HCT116 (cell line): ENCODE data around the gene PGGHG. TPM values are rescaled to one million over a fixed set of nuclear protein-coding genes. Genes with fewer than 3 reads are reported as not detected.

Experiments
- ATAC-seq: fragments of 200-7000 bp; cut with Tn5 transposase; 2 replicates; pipeline ENCODE4 v1.9.1; 2020; ENCODE audit warnings: mild to moderate bottlenecking, moderate library complexity
- BruUV-seq: library from RNA; stranded (reverse); fragments of 400-500 nt; replicated peaks from 2 replicates; lab custom pipeline; 2021; lab: Mats Ljungman, UMichigan
- CTCF ChIA-PET: fragments of 300-600 bp; sonication (Branson Sonifier 250); formaldehyde crosslinking; loops from one replicate; lab custom pipeline; 2021; ENCODE audit warnings: antibody characterized with exemption; lab: Charles Lee
- POLR2A ChIA-PET: fragments of 300-600, 350-600 bp; sonication (Branson Sonifier 250); formaldehyde crosslinking; loops from one replicate; lab custom pipeline; 2021; ENCODE audit warnings: antibody characterized with exemption; lab: Charles Lee
- RAD21 ChIA-PET, 2 experiments: fragments of 300-600 bp; sonication (Branson Sonifier 250); formaldehyde crosslinking; loops; one replicate each; lab custom pipeline; 2023; ENCODE audit warnings: low total read pairs in 2 of 2; ENCODE audit not compliant: uncharacterized antibody in 2 of 2, unreplicated experiment in 2 of 2, low non-redundant PET in 1 of 2; lab: Charles Lee
- DNase-seq: peaks from one replicate; pipeline ENCODE4 v3.0.0-alpha.2; 2010; ENCODE audit warnings: low read depth, low spot score
- H2AFZ ChIP-seq: fragments of 200-600 bp; shearing (Covaris generic), sonication (generic); 2 replicates; pipeline ENCODE4 v1.6.1; 2017; ENCODE audit warnings: low read depth, mixed run types, mixed read lengths, antibody characterized with exemption, low read length; ENCODE audit not compliant: poor library complexity, severe bottlenecking
- H3K27ac ChIP-seq: 2 replicates; pipeline ENCODE4 v1.5.1; 2012; ENCODE audit warnings: low read depth, low read length
- H3K27me3 ChIP-seq: fragments of 200-600 bp; sonication (generic); 2 replicates; pipeline ENCODE4 v1.6.1; 2016; ENCODE audit warnings: mixed run types, low read length, mixed read lengths; ENCODE audit not compliant: insufficient read depth
- H3K36me3 ChIP-seq, 2 experiments: fragments of 200-500 bp in 1 of 2; fragments of 200-600 bp in 1 of 2; sonication (Bioruptor generic) in 1 of 2; sonication (generic) in 1 of 2; 2 replicates each; pipeline versions ENCODE4 v1.5.1 to v1.6.1; 2014 to 2016; ENCODE audit warnings: low read length in 2 of 2, inconsistent platforms in 1 of 2, mixed read lengths in 1 of 2, mixed run types in 1 of 2; ENCODE audit not compliant: insufficient read depth in 2 of 2, control insufficient read depth in 1 of 2
- H3K4me1 ChIP-seq, 2 experiments: fragments of 200-600 bp in 1 of 2; sonication (generic) in 1 of 2; 2 replicates each; pipeline versions ENCODE4 v1.5.1 to v1.6.1; 2012 to 2017; ENCODE audit warnings: low read length in 2 of 2, inconsistent platforms in 1 of 2, mild to moderate bottlenecking in 1 of 2, mixed read lengths in 1 of 2, mixed run types in 1 of 2, moderate library complexity in 1 of 2; ENCODE audit not compliant: insufficient read depth in 2 of 2, control insufficient read depth in 1 of 2
- H3K4me2 ChIP-seq: fragments of 200-600 bp; sonication (generic); 2 replicates; pipeline ENCODE4 v1.6.1; 2017; ENCODE audit warnings: mixed run types, low read length, mixed read lengths
- H3K4me3 ChIP-seq, 2 experiments: fragments of 200-600 bp in 1 of 2; sonication (generic) in 1 of 2; replicated peaks in 1 of 2; 2 replicates each; pipeline ENCODE4 v1.5.1; 2011 to 2016; ENCODE audit warnings: low read length in 2 of 2, control low read depth in 1 of 2, low read depth in 1 of 2, mild to moderate bottlenecking in 1 of 2, mixed read lengths in 1 of 2, mixed run types in 1 of 2
- H3K79me2 ChIP-seq: fragments of 200-600 bp; sonication (generic); 2 replicates; pipeline ENCODE4 v1.6.1; 2017; ENCODE audit warnings: mild to moderate bottlenecking, mixed run types, low read length, moderate library complexity, mixed read lengths; ENCODE audit not compliant: insufficient read depth
- H3K9ac ChIP-seq: fragments of 200-600 bp; sonication (generic); 2 replicates; pipeline ENCODE4 v1.6.1; 2016; ENCODE audit warnings: low read length, mixed read lengths
- H3K9me2 ChIP-seq: fragments of 200-600 bp; sonication (generic), shearing (Covaris generic); 2 replicates; pipeline ENCODE4 v1.6.1; 2017; ENCODE audit warnings: mixed run types, mild to moderate bottlenecking, moderate library complexity; ENCODE audit not compliant: insufficient read depth
- H3K9me3 ChIP-seq, 2 experiments: fragments of 200-500 bp in 1 of 2; fragments of 200-600 bp in 1 of 2; sonication (Bioruptor generic) in 1 of 2; sonication (generic) in 1 of 2; 2 replicates each; pipeline ENCODE4 v1.6.1; 2014 to 2017; ENCODE audit warnings: low read length in 2 of 2, mixed read lengths in 2 of 2, inconsistent platforms in 1 of 2, low read depth in 1 of 2, mild to moderate bottlenecking in 1 of 2, mixed run types in 1 of 2, moderate library complexity in 1 of 2; ENCODE audit not compliant: control insufficient read depth in 1 of 2, insufficient read depth in 1 of 2
- H4K20me1 ChIP-seq: fragments of 200-600 bp; sonication (generic), shearing (Covaris generic); 2 replicates; pipeline ENCODE4 v1.6.1; 2017; ENCODE audit warnings: mixed run types, mild to moderate bottlenecking, moderate library complexity; ENCODE audit not compliant: insufficient read depth
- CEBPB ChIP-seq: IDR thresholded peaks from 2 replicates; pipeline ENCODE4 v1.6.1; 2012; ENCODE audit warnings: low read depth
- EZH2 ChIP-seq: fragments of 200-600 bp; sonication (generic); IDR thresholded peaks from 2 replicates; pipeline ENCODE4 v1.6.1; 2017; ENCODE audit warnings: antibody characterized with exemption, mixed run types
- EZH2phosphoT487 ChIP-seq: fragments of 200-600 bp; IDR thresholded peaks from 2 replicates; pipeline ENCODE4 v1.6.1; 2018; ENCODE audit warnings: antibody characterized with exemption, borderline replicate concordance
- FOSL1 ChIP-seq: IDR thresholded peaks from 2 replicates; pipeline ENCODE4 v1.6.1; 2012; ENCODE audit warnings: low read depth
- JUND ChIP-seq: IDR thresholded peaks from 2 replicates; pipeline ENCODE4 v1.6.1; 2012
- MAX ChIP-seq: IDR thresholded peaks from 2 replicates; pipeline ENCODE4 v1.6.1; 2012
- POLR2A ChIP-seq: IDR thresholded peaks from 2 replicates; pipeline ENCODE4 v1.7.0; 2011; ENCODE audit warnings: borderline replicate concordance; ENCODE audit not compliant: insufficient read depth, insufficient read length; ENCODE audit errors: extremely low read depth
- RAD21 ChIP-seq: IDR thresholded peaks from 2 replicates; pipeline ENCODE4 v1.6.1; 2012; ENCODE audit warnings: low read depth, mild to moderate bottlenecking
- REST ChIP-seq: IDR thresholded peaks from 2 replicates; pipeline ENCODE4 v1.6.1; 2012; ENCODE audit warnings: low read depth
- SIN3A ChIP-seq: IDR thresholded peaks from 2 replicates; pipeline ENCODE4 v1.6.1; 2012; ENCODE audit warnings: low read depth
- SP1 ChIP-seq: IDR thresholded peaks from 2 replicates; pipeline ENCODE4 v1.6.1; 2012; ENCODE audit warnings: low read depth
- SRF ChIP-seq: IDR thresholded peaks from 2 replicates; pipeline ENCODE4 v1.6.1; 2012; ENCODE audit warnings: low read depth
- TCF7L2 ChIP-seq: IDR thresholded peaks from 2 replicates; pipeline ENCODE4 v1.7.0; 2011; ENCODE audit warnings: borderline replicate concordance, inconsistent platforms; ENCODE audit not compliant: insufficient read depth, insufficient read length; ENCODE audit errors: extremely low read depth
- YY1 ChIP-seq: IDR thresholded peaks from 2 replicates; pipeline ENCODE4 v1.6.1; 2011; ENCODE audit warnings: low read length, low read depth, moderate library complexity, mild to moderate bottlenecking; ENCODE audit not compliant: insufficient replicate concordance; ENCODE audit errors: extremely low read depth
- ZBTB33 ChIP-seq: IDR thresholded peaks from 2 replicates; pipeline ENCODE4 v1.6.1; 2011; ENCODE audit warnings: mild to moderate bottlenecking, low read length, moderate library complexity; ENCODE audit not compliant: insufficient replicate concordance; ENCODE audit errors: extremely low read depth
- ZFX ChIP-seq: fragments of 450-650 bp; IDR thresholded peaks from 2 replicates; pipeline ENCODE4 v1.6.1; 2017
- ZNF274 ChIP-seq: fragments of 200-500 bp; sonication (Bioruptor generic); IDR thresholded peaks from 2 replicates; pipeline ENCODE4 v1.6.1; 2014; ENCODE audit warnings: mild to moderate bottlenecking, low read depth, low read length, inconsistent platforms
- intact Hi-C: fragments of 100-400 bp; cut with micrococcal nuclease; formaldehyde crosslinking; loops from 2 replicates; pipeline ENCODE4 v1.10.0; 2022
- total RNA-seq: library from RNA; stranded (reverse); gene quantifications from one replicate; pipeline ENCODE4 v1.2.1, GENCODE V29; 2021; ENCODE audit not compliant: unreplicated experiment
- TF ChIP-seq, protein P1 (sequence below), 3 experiments: fragments of 200-600 bp in 1 of 3; sonication (generic) in 1 of 3; IDR thresholded peaks in 2 of 3; conservative IDR thresholded peaks in 1 of 3; 2 replicates each; pipeline ENCODE4 v1.5.1; 2012 to 2017; ENCODE audit warnings: low read depth in 2 of 3, low read length in 2 of 3, antibody characterized with exemption in 1 of 3, borderline replicate concordance in 1 of 3, control low read depth in 1 of 3, mild to moderate bottlenecking in 1 of 3, mixed read lengths in 1 of 3, mixed run types in 1 of 3, moderate library complexity in 1 of 3; ENCODE audit not compliant: insufficient read depth in 1 of 3
- TF ChIP-seq, protein P2 (sequence below): IDR thresholded peaks from 2 replicates; pipeline ENCODE4 v1.6.1; 2012

The PGGHG gene
- total RNA-seq, 1 experiment from 2014 or later, result 57.5 TPM

- CTCF ChIA-PET, result no interaction called here
- no peak for ATAC-seq
- Histone ChIP-seq H3K9ac (no peak overlapping the region), H3K4me3 (no peak overlapping the region), H4K20me1 (no peaks in the 10 kb centered on the region), H3K9me2 (no peaks in the 10 kb centered on the region), H3K27me3 (no peaks in the 10 kb centered on the region), H3K9me3 (no peaks in the 10 kb centered on the region; a peak in 1 of 4 replicates), H3K4me1 (peaks cover 0 to 7% of the 10 kb centered on the region in 2 experiments; a peak in 2 of 4 replicates), H3K36me3 (no peaks in the 10 kb centered on the region), H2AFZ (no peak overlapping the region), H3K79me2 (no peaks in the 10 kb centered on the region), H3K27ac (no peak overlapping the region), H3K4me2 (no peak overlapping the region)
- no peak for TF ChIP-seq TCF7L2
- TF ChIP-seq JUND, result no peak
- TF ChIP-seq, protein P1, sequence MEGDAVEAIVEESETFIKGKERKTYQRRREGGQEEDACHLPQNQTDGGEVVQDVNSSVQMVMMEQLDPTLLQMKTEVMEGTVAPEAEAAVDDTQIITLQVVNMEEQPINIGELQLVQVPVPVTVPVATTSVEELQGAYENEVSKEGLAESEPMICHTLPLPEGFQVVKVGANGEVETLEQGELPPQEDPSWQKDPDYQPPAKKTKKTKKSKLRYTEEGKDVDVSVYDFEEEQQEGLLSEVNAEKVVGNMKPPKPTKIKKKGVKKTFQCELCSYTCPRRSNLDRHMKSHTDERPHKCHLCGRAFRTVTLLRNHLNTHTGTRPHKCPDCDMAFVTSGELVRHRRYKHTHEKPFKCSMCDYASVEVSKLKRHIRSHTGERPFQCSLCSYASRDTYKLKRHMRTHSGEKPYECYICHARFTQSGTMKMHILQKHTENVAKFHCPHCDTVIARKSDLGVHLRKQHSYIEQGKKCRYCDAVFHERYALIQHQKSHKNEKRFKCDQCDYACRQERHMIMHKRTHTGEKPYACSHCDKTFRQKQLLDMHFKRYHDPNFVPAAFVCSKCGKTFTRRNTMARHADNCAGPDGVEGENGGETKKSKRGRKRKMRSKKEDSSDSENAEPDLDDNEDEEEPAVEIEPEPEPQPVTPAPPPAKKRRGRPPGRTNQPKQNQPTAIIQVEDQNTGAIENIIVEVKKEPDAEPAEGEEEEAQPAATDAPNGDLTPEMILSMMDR (IDR thresholded peaks at IDR 0.05 in 2 of 3, conservative IDR thresholded peaks at IDR 0.05 in 1 of 3; ENCODE audit: borderline replicate concordance in 1 of 3, insufficient read depth in 1 of 3, low read depth in 2 of 3, low read length in 2 of 3), result no peak
- TF ChIP-seq, protein P2, sequence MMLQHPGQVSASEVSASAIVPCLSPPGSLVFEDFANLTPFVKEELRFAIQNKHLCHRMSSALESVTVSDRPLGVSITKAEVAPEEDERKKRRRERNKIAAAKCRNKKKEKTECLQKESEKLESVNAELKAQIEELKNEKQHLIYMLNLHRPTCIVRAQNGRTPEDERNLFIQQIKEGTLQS, result no peak
- TF ChIP-seq SIN3A, result no peak
- TF ChIP-seq ZNF274, result no peak
- no peak for TF ChIP-seq RAD21
- TF ChIP-seq SRF, result no peak
- no peak for TF ChIP-seq SP1
- TF ChIP-seq YY1, result no peak
- TF ChIP-seq EZH2, result no peak
- no peak for TF ChIP-seq MAX
- TF ChIP-seq EZH2phosphoT487, result no peak
- no peak for TF ChIP-seq CEBPB
- no peak for TF ChIP-seq POLR2A
- TF ChIP-seq REST, result no peak
- no peak for TF ChIP-seq FOSL1
- TF ChIP-seq ZBTB33, result no peak
- TF ChIP-seq ZFX, result no peak
- POLR2A ChIA-PET, result no interaction called here
- no TSS peak for BruUV-seq
- RAD21 ChIA-PET, result no interaction called here
- no peak for DNase-seq
- intact Hi-C loops, result no loop called here
Measured at GRCh38 chr11:330307-330693, 41.4 kb downstream of the PGGHG start.
